Measurements from ENCODE around the gene GABRB2. TPM values are rescaled to one million over a fixed set of nuclear protein-coding genes. Genes with fewer than 3 reads are reported as not detected.
"Not testable (repeated sequence)": the region's sequence is repeated elsewhere in the genome, so short reads cannot be mapped to it uniquely, and the experiment has no call there.

GABRB2 gene
- total RNA-seq, 1 donor from 2014 or later: 71.7 TPM

GRCh38 chr5:161261668-161262323 is 284.7 kb downstream of the GABRB2 start:
- DNase-seq (ENCODE audit: low spot score in 2 of 2) (no peak), FAIRE-seq (no peak)

GRCh38 chr5:161258438-161258837 is 288.1 kb downstream of the GABRB2 start:
- no peak for FAIRE-seq

GRCh38 chr5:161256957-161257356 is 289.6 kb downstream of the GABRB2 start:
- no peak for FAIRE-seq
- no peak for DNase-seq (ENCODE audit: low spot score in 2 of 2)

More at GRCh38 chr5:161258438-161258837, 288.1 kb downstream of the GABRB2 start:
- no peak for DNase-seq (ENCODE audit: low spot score in 2 of 2)

- DNase-seq (ENCODE audit: low spot score in 2 of 2); FAIRE-seq: not testable (repeated sequence)
Measured at GRCh38 chr5:161252955-161253354, 293.6 kb downstream of the GABRB2 start.

- DNase-seq (ENCODE audit: low spot score in 2 of 2) (no peak), FAIRE-seq (no peak)
Measured at GRCh38 chr5:161246749-161247148, 299.8 kb downstream of the GABRB2 start.

- not testable (repeated sequence) for DNase-seq (ENCODE audit: low spot score in 2 of 2); FAIRE-seq
Measured at GRCh38 chr5:161245846-161246245, 300.7 kb downstream of the GABRB2 start.

Other genes starting within 250 kb of the GABRB2 start
- under 0.01 TPM for gene GABRA6, start 139.0 kb upstream of the GABRB2 start, total RNA-seq